NCI-H748 (cell line): ENCODE data around the gene ZNF407.

Experiments used
- DNase-seq: peaks from one replicate; lab custom pipeline; 2025; ENCODE audit not compliant: unreplicated experiment; lab: John Stamatoyannopoulos, UW

Gene ZNF407

DNA sequence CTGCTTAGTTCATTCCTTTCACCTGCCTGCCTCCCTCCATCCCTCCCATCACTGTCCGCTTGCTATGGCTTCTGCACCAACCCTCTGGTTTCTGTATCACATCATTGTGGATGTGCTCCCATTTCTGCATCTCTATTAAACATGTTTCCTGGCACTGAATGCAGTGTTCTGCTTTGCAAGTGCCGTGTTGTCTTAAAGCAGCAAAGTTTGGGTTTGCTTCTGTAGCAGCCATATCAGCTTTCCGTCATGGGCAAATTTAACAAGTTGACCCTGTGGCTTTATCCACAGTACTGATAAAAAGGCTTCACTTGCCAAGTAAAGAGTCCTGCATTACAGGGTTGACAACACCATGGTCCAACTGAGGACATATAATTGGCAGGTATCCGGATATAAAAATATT lies 445.8 kb downstream of the ZNF407 start:
- DNase-seq: no peak

DNA sequence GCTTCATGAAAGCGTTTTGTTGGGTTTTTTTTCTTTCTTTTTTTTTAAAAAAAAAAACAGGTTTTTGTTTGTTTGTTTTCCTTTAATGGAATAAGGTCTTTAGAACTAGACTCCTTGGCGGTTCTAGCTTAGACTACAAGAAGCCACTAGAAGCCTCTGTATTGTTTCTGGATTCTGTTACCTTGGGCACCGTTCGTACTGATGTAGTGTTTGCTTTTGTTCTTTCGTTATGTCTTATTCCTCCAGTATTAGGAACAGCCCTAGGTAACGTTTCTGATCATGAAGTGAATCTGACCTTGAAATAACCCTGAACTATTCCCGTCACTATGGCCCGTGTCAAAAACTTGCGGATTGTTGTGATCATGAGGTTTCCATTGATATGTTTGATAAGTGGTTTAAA lies 446.6 kb downstream of the ZNF407 start:
- no peak for DNase-seq

DNA sequence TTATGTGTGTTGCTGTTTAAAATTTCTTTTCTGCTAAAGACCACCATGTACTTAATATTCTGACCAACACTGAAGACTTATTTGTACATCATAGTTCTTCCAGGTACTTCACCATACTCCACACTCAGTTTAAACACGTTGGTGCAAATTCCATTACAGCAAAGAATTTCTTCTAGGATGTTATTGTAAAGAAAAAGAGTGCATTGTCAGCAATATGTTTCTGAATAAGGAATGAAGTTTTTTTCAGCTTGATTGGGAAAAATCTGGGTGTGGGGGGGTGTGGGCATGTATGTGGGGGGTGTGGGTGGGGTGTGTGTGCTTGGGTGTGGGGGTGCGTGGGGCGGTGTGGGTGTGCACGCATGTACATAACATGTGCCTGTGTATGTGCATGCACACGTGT lies 447.1 kb downstream of the ZNF407 start:
- DNase-seq: no peak

DNA sequence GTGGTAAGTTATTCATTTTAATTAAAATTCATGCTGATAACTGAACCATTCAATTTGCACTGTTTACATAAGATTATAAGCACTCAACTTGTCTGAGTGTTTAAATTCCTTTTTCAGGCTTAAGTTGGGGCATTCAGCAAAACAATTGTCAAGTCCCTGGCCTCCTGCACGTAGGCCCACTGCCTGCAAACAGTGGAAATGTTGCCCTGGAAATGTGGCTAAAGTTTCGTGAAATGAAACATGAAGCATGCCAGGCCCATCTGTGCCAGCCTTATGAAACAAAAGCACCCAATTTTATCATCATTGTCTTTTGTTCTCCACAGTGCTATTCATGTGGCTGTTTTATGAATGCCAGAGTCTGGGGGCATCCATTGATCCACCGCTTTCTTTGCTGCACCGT lies 447.6 kb downstream of the ZNF407 start:
- no peak for DNase-seq

DNA sequence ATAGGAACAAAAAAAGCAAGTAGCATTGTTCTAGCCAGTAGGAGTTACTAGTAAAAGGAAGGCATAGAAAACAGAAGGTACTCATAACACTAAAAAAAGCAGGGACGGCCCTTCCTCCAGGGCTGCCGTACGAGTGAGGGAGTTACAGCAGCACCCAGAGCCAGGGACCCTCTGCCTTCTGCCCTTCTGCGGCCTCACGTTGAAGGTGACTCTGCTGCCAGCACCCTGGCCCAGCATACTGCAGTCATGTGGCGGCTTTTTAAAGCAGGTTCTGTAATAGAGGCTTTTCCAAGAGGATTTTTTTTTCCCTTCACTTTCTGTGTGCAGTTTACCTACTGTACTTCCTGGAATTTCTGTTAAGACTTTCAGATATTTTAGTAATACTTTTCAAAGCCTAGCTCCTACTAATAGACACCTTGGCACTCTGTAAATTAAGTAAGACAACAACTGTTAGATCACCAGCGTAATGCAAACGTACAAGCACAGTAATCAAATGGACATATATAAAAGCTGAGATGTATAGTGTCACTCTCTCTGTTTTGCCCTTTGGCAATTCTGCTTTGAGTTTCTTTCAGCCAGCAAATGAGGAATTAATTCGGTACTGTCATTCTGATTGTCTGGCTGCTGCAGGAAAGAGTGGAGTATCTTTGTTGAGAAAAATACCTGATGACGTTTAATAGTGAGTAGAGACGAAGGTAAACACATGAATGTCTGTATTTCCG lies 449.7 kb downstream of the ZNF407 start:
- DNase-seq: peak; percentile 64

DNA sequence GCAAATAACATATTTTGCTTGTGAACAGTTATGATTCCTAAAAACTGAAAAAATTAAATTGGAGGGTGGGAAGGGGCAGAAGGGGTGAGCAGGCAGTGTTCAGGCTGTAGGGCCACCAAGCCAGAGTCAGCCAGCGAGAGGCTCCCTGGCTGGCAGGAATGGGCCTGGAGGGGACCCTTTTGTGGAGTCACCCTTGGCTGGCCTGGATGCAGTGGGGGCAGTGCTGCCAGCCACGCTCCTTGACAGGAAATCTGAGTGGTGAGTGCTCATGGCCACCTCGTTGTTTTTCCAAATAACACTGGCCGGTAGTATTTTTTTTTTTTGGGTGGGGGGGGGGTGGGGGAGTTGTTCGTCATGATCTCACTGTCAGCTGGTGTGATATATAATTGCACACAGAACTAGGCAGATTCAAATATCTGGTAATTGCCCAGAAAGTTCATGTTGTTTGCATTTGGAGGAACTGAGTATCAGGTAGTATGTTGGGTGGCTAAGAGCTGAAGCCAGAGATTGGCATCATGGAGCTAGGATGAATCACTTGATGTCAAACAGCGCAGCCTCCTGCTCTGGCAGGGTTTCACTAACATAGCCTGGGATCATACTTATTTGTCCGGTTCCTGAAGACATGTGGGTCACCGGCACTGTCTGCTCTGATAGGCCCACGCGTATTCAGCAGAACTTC lies 451.2 kb downstream of the ZNF407 start:
- no peak for DNase-seq

DNA sequence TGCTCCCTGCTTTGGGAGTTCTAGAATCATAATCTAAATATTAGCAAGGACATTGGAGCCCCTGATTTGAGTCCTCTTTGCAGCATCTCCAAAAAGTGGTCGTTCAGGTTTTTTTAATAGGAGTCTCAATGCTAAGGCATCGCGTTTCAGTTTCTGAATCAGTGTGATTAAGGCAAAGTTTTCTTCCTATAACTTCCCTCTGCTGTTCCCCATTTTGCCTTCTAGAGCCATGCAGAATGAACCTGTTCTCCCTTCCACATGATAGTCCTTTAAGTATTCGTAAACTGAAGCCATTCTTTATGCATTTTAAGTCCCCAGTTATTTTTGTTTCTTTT lies 451.8 kb downstream of the ZNF407 start:
- DNase-seq: peak; percentile 25

DNA sequence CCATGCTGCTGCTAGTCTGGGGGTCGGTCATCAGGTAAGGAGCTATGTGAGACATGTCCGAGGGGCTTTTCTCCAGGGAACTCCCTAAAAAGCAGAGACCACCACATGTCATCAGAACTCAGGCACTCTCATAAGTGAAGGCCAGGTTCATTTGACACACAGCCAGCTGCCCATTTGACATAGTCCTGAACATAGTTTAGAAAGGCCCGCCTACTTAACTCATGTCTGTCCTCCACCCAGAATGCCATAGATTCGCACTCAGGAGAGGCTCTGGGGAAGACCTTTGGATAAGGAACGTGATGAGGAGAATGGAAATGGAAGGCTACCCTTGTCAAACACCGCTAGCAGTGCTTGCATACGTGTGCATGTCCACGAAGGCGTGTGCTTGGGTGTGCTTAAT lies 454.1 kb downstream of the ZNF407 start:
- DNase-seq: no peak

DNA sequence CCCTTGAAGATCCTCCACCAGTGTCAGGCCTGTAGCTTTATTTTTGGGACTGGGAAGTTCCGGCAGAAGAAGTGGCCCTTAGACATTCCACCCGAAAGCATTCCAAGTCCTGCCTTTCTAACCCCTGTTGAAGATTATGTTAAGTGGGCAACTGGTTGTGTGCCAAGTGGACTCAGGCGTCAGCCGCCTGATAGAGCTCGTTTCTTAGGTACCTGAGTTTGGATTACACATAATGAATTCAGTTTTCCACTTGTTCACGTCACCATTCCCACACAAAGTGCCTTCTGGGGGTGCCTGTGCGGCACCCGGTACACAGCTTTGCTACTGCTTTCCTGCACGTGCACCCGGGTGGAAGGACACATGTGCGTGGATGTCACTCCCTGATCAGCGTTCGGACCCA lies 454.8 kb downstream of the ZNF407 start:
- no peak for DNase-seq

DNA sequence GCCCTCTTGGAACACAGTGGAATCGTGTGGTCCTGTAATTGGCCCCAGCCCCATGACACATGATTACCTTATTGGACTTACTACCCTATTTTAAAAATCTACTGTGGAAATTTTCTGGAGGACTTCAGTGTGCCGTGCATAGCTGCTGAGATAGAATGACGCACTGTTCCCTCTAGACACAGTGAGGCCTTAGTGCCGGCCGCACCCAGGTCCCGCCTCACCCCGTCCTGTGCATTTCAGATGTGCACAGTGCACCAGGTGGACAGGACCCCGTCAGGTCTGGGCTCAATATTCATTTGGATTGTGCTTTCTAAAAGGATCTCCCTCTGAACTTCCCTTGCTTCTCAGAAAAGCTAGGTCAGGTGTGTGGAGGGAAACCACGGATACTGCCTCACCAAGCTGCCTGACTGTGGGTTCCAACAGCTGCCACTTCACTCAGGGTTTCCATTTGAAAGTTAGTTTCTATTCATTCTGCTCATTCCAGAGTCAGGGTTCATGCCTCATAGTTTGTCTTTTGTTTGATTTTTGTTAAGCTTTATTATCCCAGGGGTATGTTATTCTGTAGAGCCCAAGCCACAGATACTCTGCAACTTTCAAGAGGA lies 455.5 kb downstream of the ZNF407 start:
- no peak for DNase-seq

DNA sequence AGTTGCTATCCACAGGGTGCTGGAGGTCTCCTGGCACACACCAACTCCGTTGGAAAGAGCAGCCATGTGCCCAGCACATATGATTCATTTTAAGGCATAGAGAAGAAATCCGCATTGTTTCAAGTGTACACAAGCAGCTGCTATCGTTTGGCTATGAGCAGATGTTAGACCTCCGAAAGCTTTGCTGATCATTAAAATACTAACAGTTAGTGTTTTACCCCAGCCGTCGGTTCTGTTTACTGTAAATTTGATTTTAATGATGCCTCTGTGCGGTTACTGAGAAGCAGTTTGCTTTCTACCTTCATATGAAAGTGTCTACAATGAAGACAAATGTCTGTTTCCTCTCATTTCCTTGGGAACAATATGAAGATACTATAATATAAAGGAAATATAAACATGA lies 456.4 kb downstream of the ZNF407 start:
- DNase-seq: peak; percentile 61

DNA sequence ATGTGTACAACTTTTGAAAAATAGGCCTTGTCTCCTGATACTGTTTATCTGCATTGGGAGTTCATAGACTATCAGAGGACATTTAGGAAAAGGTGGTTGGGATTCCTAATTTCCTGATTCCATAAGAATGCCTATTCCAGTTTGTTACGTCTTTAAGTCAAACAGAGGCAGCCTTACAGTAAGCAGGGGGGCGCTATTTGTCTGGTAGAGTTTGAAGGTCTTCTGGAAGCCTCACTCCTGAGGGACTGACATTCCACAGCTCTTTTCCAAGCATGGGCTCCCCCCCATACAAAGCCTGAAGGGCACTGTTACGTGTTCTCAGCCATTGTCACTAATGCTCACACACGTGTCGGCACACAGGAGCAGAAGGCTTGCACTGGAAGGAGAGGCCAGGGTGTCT lies 456.9 kb downstream of the ZNF407 start:
- no peak for DNase-seq

DNA sequence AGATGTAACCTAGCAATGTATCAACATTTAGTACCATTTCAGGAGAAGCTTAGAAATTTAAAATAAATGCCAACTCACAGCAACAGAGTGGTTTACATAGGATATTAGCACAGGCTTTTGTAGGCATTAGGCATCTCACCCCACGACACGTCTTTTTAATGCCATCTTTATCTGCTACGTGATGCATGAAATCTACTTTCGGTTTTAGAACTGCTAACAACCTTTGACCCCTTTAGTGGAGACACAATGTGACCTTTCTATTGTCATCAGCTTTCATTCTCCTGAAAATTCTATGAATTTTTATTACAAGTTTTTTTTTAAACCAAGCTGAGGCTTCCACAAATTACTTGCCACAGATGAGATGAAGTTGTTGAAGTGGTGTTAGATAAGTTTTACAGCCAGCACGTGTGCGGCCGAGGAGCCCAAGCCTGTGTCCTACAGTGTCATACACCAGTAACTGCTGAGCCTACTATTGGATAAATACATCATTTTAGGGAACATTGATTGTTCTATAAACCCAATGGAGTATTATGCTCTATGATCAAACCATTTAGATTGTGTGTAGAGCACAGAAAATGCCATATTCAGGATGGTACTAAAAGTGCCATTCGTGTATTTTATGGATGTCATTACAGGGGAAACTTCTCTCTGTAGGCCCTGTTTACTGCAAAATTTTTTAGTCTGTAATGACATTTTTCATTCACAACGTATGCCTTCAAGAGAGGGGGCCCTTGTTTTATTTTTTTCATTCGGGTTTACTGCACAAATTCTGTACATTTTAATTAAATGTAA lies 459.7 kb downstream of the ZNF407 start:
- no peak for DNase-seq

DNA sequence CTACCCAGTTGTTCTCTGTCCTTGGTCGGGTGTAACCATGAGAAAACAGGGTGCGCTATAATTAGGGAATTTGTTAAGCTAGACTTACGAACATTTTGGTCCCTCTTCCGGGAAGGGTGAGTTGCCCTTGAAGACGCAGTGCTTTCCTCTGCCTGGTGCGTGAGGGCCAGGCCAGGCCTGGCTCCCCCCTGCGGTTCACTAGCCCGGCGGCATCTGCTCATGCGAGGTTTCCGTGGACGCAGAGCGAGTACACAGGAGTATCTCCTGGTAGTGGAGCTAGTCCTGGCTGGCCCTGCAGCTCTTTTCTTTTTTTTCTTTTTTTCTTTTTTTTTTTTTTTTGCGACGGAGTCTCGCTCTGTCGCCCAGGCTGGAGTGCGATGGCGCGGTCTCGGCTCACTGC lies 462.5 kb downstream of the ZNF407 start:
- peak; percentile 11 for DNase-seq

DNA sequence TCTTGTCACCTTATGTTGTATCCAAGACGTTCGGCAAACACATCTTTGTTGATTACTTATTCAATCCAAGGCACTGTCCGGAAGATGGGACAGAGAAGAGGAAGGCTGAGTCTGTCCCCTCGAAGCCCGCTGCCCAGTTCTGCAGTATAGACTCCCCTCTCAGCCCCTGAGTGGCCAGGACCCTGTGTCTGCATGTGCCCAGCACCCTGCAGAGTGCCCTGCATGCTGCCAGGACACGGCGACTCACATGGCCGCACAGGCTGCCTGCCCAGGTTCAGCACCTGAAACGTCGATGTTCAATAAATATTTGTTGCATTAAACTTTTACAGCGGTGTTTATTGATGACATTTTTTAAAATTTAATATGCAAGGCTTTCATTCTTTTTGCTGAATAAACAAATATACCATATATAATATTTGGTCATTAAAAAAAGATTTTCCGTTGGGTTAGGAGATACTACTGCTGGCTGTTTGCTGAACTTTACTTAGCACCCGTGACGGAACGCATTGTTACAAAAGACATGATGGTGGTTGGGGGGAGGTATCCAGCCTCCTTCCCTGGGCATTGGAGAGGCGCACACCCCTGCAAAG lies 464.7 kb downstream of the ZNF407 start:
- DNase-seq: no peak

DNA sequence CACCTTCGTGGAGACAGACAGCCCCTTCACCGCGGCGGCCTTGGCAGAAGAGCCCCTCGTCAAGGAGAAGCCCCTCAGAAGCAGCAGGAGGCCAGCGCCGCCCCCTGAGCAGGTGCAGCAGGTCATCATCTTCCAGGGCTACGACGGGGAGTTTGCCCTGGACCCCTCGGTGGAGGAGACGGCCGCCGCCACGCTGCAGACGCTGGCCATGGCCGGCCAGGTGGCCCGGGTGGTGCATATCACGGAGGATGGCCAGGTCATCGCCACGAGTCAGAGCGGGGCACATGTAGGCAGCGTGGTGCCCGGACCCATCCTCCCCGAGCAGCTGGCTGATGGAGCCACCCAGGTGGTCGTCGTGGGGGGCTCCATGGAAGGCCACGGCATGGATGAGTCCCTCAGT lies 465.5 kb downstream of the ZNF407 start:
- DNase-seq: no peak

DNA sequence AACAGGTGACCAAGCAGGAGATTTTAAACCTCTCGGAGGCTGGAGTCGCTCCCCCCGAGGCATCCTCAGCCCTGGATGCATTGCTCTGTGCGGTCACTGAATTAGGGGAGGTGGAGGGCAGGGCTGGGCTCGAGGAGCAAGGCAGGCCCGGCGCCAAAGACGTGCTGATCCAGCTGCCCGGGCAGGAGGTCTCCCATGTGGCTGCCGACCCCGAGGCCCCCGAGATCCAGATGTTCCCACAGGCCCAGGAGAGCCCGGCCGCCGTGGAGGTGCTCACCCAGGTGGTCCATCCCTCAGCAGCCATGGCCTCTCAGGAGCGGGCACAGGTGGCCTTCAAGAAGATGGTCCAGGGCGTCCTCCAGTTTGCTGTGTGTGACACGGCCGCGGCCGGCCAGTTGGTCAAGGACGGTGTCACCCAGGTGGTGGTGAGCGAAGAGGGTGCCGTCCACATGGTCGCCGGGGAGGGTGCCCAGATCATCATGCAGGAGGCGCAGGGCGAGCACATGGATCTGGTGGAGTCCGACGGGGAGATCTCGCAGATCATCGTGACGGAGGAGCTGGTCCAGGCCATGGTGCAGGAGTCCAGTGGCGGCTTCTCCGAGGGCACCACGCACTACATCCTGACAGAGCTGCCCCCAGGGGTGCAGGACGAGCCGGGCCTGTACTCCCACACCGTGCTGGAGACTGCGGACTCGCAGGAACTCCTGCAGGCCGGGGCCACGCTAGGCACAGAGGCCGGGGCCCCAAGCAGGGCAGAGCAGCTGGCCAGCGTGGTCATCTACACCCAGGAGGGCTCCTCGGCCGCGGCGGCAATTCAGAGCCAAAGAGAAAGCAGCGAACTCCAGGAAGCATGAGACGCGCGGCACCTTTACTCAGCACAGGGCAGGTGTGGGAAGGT lies 466.2 kb downstream of the ZNF407 start:
- no peak for DNase-seq

DNA sequence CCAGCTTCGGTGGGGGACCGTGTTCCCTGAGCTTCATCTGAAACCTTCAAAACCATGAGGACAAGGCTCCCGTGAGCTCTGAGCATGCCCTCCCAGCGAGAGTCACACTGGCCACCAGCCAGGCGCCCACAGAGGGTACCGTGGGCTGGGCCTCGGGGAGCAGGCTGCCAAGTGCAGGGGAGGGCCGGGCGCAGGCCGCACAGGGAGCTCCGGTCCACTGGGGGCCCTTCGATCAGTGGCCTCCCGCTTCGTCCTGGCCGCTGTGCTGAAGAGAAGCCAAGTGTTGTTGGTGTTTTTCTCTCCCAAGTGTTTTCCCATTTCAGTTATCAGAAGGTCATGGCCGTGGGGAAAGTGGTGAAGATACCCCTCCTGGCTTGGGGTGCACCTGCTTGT lies 466.8 kb downstream of the ZNF407 start:
- no peak for DNase-seq

DNA sequence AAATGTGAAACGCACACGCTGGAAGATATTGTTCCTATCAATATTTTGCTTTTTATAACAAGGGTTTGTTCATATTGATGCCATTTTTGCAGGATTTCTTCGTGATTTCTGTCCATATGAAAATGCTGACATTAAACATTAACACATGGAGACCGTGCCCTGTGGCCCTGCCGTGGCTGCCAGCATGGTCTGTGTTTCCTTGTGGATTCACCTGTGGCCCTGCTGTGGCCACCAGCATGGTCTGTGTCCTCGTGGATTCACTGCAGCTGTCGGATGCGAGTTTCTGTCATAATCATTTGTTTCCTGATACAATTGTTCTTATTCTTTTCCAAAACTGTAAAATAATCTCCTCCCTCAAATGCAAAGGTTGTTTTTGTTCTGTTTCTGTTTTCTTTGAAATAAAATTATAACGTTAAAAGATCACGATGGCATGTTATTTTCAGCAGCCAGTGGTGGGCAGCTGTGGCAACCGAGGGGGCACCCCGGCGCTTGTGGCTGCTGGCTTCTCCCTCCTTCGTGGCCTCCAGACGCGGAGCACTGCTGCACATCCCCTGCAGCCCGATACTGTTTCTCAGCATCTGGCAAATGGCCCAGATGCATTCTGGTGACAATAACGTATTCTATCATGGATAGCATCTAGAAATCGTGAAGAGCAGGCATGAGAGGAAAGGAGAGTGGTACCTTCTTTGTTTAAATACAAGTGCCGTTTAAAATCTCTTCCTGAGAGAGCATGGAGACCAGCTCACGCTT lies 467.8 kb downstream of the ZNF407 start:
- DNase-seq: no peak
